HG02884 (cell line): ENCODE measurements around the gene RAB11A.

Experiments
- ATAC-seq: cut with Tn5 transposase; IDR thresholded peaks from one replicate; pipeline ENCODE4 v1.9.1; 2021; ENCODE audit warnings: mild to moderate bottlenecking, moderate library complexity; ENCODE audit not compliant: unreplicated experiment

RAB11A gene

GRCh38 chr15:65914981-65915925 is 46.0 kb downstream of the RAB11A start:
- ATAC-seq, result no peak

DNA sequence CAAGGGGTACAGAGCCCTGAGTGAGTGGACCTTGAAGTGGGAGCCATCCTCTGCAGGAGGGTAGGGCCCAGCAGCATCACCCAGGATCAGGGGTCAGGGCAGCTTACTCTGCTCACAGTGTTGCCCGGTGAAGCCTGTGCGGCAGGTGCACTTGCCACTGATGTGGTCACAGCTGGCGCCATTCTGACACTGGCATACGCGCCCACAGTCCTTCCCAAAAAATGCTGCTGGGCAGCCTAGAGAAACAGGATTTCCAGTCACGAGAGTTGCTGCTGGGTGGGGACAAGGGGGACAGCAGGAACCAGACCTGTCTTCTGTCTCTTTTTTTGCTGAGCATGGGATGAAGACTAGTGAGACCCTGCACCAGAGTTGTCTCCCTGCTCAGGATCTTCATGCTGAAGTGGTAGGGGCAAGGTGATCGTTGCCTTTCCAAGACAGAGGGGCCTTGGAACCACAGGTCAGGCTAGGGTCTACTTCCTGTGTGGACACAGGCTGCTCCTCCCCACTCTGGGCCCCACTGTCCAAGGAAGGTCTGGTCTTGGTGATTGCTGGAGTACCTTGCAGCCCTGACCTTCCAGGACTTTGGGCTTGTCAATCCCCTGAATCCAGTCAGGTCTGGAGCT is 46.9 kb downstream of the RAB11A start:
- no peak for ATAC-seq

GRCh38 chr15:65916664-65917406 is 47.5 kb downstream of the RAB11A start:
- ATAC-seq, result peak; percentile 59

GRCh38 chr15:65917407-65917756 is 48.1 kb downstream of the RAB11A start:
- ATAC-seq, result no peak

GRCh38 chr15:65917936-65918335 is 48.6 kb downstream of the RAB11A start:
- ATAC-seq, result no peak

DNA sequence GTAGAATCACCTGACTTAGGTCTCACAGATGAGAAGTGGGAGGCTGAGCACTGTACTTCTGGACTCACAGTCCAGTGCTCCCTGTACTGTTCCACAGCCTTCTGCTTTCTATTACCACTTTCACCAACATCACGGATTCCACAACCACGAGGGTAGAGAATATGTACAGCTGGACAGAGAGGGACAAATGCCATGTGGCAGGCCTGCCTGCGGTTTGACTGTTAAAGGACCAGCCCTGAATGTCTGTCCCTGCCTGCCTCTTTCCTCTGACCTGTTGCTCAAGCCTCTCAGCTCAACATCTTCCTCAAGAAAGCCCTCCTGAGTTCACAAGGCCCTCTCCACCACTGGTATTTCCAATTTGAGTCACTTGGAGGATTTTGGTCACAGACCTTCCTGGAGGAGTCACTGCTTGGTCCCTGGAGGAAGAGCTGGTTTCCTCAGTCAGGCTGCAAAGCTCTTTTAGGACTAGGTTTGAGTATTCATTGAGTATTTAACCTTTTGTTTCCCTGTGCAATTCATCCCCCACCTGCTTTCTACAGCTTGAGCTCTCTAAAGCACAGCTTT is 49.1 kb downstream of the RAB11A start:
- no peak for ATAC-seq

- no peak for ATAC-seq
Measured at GRCh38 chr15:65918945-65919344, 49.7 kb downstream of the RAB11A start.

DNA sequence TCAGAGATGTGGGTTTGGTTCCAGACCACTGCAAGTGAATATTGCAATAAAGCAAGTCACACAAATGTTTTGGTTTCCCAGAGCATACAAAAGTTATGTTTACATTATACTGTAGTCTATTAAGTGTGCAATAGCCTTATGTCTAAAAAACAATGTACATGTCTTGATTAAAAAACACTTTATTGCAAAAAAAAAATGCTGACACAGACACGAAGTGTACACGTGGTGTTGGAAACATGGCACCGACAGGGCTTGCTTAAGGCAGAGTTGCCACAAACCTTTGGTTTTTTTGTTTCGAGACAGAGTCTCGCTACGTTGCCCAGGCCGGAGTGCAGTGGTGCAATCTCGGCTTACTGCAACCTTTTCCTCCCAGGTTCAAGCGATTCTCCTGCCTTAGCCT is 50.1 kb downstream of the RAB11A start:
- ATAC-seq, result no peak

- ATAC-seq, result no peak
Measured at GRCh38 chr15:65920121-65920520, 50.8 kb downstream of the RAB11A start.

DNA sequence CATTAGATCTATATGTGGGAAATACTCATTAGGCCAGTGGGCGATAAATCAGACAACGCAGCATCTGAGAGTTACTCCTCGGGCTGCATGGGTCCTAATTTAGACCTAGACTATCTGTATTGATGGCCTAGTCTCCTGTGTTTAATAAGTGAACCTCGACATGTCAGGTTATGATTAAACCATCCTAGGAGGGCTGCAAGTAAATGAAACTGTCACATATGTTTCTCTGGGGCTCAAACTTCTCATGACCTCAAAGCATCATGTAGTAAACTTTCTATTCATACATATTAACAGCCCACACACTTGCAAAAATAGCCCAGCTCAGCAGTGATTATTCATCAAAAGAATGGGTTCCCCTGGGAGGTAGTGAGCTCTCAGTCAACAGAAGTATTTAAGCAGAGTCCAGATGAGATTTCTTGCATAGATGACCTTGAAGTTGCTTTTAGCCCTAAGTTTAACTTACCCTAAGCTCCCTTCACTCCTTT is 51.6 kb downstream of the RAB11A start:
- ATAC-seq, result no peak

GRCh38 chr15:65921780-65922179 is 52.5 kb downstream of the RAB11A start:
- ATAC-seq, result no peak

- no peak for ATAC-seq
Measured at GRCh38 chr15:65922621-65923020, 53.3 kb downstream of the RAB11A start.

- no peak for ATAC-seq
Measured at GRCh38 chr15:65923264-65923663, 54.0 kb downstream of the RAB11A start.

- ATAC-seq, result no peak
Measured at GRCh38 chr15:65924004-65924403, 54.7 kb downstream of the RAB11A start.

DNA sequence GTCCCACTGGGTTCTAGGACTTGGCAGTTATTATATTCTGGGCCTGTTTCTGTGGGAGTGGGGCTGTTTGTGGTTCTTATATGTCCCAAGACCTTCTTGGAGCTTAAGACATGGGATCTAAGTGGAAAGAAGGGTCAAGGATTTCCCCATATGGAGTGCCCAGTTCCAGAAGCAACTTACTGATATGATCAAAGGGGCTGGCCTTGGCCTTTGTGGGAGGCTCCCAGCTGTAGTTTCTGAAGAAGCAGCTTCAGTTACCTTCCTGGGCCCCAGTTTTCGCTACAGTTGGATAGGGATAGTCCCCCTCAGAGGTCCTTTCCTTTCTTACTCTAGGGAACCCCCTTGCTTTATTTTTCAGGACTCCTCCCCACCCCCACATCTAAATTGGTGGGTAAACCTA is 56.0 kb downstream of the RAB11A start:
- no peak for ATAC-seq

DNA sequence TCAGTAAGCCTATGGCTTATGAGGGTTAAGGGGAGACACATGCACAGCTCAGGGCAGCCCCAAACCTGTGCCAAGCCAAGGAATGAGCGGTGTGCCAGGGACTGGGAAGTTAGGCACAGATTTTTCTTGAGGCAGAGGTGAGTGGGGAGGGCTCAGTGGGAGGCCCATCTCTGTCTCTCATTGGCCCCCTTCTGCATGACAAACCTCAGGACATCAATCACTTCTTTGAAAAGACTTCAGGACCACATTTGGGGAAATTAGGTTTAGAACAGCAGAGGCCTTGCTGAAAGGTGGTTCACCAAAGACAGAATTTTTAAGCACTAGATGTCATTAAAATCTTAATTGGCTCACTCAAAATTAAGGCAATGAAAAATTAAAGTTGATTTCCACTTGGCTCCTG is 57.2 kb downstream of the RAB11A start:
- no peak for ATAC-seq

DNA sequence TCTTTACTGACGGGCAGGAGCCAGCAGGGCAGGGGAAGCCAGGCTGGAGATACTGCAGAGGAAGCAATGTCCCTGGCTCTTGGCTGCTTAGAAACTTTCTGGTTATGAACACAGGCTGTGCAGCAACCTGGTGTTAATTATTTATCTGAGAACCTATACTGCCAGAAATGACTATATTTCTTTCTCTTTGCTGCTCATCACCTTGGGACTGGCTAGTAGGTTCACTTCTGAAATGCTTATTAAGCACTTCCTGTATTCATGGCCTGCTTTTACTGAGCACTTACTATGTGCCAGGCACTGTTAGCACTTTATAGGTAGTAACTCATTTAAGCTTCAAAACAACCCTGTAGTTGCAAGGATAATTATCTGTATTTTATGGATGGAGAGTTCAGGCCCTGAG is 57.6 kb downstream of the RAB11A start:
- no peak for ATAC-seq

DNA sequence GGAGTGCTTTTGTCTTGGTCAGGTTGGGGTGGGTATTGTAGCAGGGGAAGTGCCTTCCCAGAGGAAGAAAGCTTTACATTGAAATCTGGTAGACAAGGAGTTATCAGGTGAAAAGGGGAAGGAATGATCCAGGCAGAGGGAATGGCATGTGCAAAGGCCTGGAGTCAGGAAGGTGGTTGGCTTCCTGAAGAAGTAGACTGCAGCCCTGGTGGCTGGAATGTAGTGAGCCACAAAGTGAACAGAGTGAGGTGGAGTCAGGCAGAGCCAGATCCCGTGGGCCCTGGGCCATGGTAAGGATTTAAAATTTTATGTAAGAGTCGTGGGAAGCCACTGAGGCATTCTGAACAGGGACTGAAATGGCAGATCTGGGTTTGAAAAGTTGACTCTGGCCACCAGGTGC is 58.3 kb downstream of the RAB11A start:
- no peak for ATAC-seq

- no peak for ATAC-seq
Measured at GRCh38 chr15:65929573-65929972, 60.3 kb downstream of the RAB11A start.

DNA sequence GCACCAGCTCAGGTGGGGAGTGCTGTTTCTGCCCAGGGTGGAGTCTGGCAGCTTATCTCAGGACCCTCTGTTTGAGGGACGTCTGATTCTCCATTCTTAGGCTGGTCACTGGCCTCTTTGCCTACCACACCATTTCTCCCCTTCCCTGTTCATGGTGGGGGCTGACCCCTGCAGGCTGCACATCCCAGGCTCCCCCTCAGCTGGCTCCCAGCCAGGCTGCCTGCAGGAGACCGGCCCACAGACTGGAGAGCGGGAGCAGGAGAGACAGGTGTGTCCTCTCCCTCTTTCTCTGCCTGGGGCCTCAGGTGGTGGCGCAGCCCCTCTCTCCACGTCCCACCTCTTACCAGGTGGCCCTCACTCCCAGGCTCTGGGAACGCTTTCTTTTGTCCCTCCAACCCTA is 60.8 kb downstream of the RAB11A start:
- no peak for ATAC-seq

DNA sequence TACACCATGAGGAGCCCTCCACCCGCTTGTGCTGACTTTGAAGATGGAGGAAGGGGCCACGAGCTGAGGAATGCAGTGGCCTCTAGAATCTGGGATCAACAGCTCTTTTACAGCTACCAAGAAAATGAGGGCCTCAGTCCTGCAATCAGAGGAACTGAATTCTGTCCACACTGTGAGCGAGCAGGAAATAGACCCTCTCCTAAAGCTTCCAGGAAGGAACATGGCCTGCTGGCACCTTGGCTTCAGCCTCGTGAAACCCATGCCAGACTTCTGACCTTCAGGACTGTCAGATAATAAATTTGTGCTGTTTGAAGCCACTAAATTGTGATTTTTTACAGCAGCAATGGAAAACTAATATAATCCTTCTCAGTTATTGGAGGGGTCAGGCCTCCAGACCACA is 61.9 kb downstream of the RAB11A start:
- no peak for ATAC-seq
